HTR-8/SVneo (cell line): ENCODE data around the gene PTPRM.
"Not testable (repeated sequence)": the region's sequence is repeated elsewhere in the genome, so short reads cannot be mapped to it uniquely, and the experiment has no call there.

Experiments used
- DNase-seq: peaks from one replicate; pipeline ENCODE4 v3.0.0; 2011; ENCODE audit warnings: low spot score, mixed read lengths; ENCODE audit not compliant: insufficient read length
- FAIRE-seq: peaks from 2 replicates; lab custom pipeline; 2011; peaks lifted over from hg19 to GRCh38; lab: Jason Lieb, UNC

Gene PTPRM

DNA sequence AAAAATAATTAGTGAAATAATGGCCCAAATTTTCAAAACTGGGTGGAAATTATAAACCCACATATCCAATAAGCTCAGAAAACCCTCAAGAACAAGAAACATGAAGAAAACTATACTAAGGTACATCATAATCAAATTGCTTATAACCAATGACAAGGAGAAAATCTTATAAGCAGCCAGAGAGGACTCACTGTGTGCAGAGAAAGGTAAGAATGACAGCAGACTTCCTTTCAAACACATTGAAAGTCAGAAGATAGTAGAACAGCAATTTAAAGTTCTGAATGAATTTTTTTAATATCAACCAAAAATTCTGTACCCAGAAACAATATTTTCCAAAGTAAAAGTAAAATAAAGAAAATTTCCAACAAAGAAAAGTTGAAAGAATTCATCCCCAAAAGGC lies 844.4 kb downstream of the PTPRM start:
- DNase-seq: no peak
- FAIRE-seq: no peak

GRCh38 chr18:8412117-8412516 lies 845.0 kb downstream of the PTPRM start:
- FAIRE-seq (no peak), DNase-seq (no peak)

DNA sequence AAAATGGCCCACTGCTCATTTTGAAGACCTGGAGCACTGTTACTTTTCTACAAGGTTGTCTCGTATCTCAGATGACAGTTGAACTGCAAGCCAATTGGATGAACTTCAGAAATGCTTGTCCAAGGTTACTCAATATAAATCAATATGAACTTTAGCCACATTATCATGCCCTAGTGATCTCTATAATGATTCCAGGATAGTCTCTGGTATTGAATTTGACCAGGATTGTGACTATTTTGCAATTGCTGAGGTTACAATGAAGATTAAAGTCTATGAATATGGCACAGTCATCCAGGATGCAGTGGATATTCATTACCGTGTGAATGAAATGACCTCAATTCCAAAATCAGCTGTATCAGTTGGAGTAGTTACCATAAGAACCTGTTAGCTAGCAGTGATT lies 846.1 kb downstream of the PTPRM start:
- FAIRE-seq (no peak), DNase-seq (no peak)

- FAIRE-seq (no peak), DNase-seq (no peak)
Measured at GRCh38 chr18:8413751-8414150, 846.6 kb downstream of the PTPRM start.

DNA sequence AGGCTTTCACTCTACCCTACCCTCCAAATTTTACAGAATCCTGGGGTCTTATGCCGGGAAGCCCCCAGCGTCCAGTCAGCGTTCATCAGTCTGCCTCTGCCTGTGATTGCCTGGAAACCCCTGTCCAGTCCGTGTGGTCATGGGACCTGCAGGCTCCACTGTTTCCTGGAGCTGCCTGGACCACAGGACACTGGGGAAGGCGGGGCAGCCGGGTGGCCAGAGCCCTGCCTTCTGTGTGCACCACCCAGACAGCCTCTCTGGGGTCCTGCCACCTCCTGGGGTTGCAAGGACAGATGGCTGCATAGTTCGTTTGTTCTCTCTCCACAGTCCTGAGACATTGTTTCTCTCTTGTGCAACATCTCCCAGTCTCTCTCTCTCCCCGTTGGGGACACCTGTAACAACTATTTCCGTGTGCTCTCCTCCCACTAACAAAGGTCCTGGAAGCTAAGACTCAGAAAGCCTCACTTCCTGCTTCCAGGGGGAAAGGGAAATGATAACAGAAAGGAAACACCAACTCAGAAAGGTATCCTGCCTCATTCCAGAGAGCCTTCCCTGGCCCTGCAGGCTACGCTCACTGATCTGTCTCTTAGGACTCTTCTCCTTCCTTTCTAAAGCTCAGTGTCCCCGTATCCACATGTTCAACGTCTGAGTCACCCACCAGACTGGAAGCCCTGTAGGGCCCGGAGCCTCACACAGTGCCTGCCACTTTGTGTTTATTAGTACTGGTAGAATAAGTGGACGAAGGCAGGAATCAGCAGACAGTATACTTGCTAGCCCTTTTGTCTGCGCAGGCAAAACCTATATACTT lies 849.3 kb downstream of the PTPRM start:
- FAIRE-seq (no peak), DNase-seq (no peak)

GRCh38 chr18:8422391-8422790 lies 855.3 kb downstream of the PTPRM start:
- no peak for FAIRE-seq

DNA sequence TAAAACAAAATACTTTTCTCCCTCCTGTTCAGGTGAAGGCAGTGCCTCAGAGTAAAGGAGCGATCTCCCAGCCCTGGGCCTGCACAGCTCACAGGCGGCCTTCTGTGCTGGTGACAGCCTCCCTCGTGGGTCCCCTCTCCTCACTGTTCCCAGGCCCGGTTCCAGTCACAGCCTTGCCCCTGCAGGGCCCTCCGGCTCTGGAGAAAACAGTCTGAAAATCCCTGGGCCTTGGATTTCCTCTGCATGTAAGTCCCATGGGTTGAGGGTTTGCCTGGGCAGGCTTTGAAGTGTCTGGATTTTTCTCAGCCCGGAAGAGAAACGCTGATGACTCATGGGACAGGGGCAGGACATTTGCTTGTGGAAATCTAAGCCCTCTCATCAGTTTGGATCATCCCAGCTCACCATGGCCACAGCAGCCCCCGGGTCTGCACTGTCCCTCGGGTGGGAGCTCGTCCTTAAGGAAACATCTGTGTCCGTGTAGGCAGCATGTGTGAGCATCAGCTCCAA lies 856.0 kb downstream of the PTPRM start:
- DNase-seq (peak; percentile 48), FAIRE-seq (no peak)

More at GRCh38 chr18:8422391-8422790, 855.3 kb downstream of the PTPRM start:
- no peak for DNase-seq

DNA sequence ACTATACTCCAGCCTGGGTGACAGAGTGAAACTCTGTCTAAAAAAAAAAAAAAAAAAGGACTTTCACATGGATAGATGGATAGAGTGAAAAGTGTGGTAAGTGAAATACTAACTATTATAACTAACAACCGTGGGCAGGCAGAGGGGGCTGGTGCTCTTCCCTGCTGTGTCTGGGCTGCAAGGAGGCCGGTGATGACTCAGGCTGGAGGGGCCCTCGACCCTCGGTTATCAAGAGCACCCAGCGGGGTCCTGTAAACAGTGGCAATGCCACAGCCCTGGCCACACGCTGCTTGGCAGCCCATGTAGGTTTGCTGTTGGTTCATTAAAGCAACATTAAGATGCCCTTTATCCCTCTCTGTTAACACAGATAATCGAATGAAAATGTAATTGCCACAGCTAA lies 857.4 kb downstream of the PTPRM start:
- no peak for DNase-seq
- no peak for FAIRE-seq

- DNase-seq (peak; percentile 85), FAIRE-seq (peak; percentile 46)
Measured at GRCh38 chr18:8424917-8425725, 858.0 kb downstream of the PTPRM start.

DNA sequence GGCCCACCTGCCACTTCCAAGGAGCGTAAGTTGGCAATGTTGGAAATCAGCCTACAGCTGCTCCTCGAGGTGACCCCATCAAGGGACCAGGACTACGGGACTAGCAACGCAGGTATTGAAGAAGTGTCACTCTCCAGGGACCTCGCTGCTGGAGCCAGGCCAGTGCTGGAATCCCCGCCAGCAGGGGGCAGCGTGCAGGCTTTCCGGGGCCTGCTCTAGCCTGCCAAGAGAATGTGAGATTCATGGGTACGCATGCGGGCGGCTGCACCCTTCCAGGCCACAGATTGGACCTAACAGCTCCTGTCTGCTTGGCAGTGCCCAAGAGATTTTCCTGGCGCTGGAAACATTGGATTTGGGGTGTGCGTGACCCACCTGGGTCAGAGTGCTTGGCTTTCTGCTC lies 859.3 kb downstream of the PTPRM start:
- DNase-seq: no peak
- no peak for FAIRE-seq

DNA sequence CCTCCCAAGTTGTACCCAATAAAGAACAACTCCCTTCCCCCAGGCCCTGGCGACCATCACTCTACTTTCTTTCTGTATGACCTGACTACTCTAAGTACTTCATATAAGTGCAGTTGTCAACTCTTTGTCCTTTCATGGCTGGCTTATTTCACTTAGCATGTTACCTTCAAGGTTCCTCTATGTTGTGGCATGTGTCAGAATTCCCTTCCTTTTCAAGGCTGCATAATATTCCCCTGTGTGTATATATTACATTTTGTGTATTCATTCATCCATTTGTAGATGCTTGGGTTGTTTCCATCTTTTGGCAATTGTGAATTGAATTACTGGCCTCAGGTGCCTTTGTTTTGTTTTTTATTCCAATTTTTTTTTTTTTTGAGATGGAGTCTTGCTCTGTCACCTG lies 860.2 kb downstream of the PTPRM start:
- DNase-seq: no peak
- no peak for FAIRE-seq

GRCh38 chr18:8428951-8429350 lies 861.8 kb downstream of the PTPRM start:
- no peak for DNase-seq
- no peak for FAIRE-seq

DNA sequence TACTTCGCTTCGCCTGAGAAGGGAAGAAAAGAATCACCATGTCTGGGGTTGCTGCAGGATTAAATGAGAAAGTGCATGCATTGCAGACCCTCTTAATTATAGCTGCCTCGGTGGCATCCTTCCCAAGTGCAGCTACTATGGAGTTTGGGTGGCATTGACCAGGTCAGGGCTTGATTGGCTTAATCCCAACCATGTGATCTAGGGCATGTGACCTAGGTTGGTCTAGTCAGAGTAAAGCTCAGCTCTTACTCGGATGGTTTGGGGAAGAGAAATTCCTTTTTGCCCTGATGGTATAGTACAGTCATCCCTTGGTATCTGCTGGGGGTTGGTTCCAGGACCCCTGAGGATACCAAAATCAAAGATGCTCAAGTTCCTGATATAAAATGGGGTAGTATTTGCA lies 863.9 kb downstream of the PTPRM start:
- FAIRE-seq: peak; percentile 23

DNA sequence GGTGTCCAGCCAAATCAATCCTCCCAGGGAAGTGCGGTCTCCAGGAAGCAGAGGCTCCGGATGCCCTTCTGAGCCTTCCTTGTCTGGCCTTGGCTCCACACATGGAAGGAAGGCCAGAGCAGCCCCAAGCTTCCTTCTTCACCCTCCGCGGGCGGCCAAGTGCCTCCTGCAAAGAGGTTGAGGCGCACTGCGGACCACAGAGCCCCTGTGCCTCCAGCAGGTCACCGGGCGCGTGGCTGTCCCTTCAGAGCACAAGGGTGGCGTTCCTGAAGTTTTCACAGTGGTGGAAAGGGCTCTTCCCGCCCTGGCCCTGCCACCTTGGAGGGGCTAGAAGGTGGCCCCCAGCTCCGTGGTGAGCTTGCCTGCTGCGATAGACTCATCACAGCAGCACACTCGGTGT lies 866.2 kb downstream of the PTPRM start:
- FAIRE-seq: no peak
- no peak for DNase-seq

More for the DNA sequence above, 863.9 kb downstream of the PTPRM start:
- no peak for DNase-seq

GRCh38 chr18:8433771-8434170 lies 866.7 kb downstream of the PTPRM start:
- FAIRE-seq: no peak
- DNase-seq: no peak

GRCh38 chr18:8435376-8435775 lies 868.3 kb downstream of the PTPRM start:
- no peak for FAIRE-seq

GRCh38 chr18:8439055-8439454 lies 871.9 kb downstream of the PTPRM start:
- FAIRE-seq: no peak
- no peak for DNase-seq

More at GRCh38 chr18:8435376-8435775, 868.3 kb downstream of the PTPRM start:
- no peak for DNase-seq

GRCh38 chr18:8443505-8443904 lies 876.4 kb downstream of the PTPRM start:
- FAIRE-seq (no peak), DNase-seq (no peak)

DNA sequence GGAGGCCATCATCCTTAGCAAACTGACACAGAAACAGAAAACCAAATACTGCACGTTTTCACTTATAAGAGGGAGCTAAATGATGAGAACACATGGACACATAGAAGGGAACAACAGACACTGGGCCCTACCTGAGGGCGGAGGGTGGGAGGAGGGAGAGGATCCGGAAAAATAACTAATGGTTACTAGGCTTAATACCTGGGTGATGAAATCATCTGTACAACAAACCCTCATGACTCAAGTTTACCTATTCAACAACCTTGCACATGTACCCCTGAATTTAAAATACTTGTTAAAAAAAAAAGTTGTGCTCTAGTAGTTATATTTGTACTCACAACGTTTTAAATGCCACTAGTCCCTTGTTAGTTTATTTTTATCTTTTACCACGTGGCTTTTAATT lies 879.8 kb downstream of the PTPRM start:
- not testable (repeated sequence) for FAIRE-seq, DNase-seq

GRCh38 chr18:8448130-8448529 lies 881.0 kb downstream of the PTPRM start:
- FAIRE-seq (no peak), DNase-seq (no peak)

GRCh38 chr18:8450013-8450412 lies 882.9 kb downstream of the PTPRM start:
- DNase-seq: no peak

More at GRCh38 chr18:8450013-8450412, 882.9 kb downstream of the PTPRM start:
- FAIRE-seq: no peak
